C4-2B (cell line): ENCODE data around the gene SCG5.

Experiments
- ZFX ChIP-seq: fragments of 450-650 bp; IDR thresholded peaks from 2 replicates; pipeline ENCODE4 v1.6.1; 2017
- TF ChIP-seq, protein P1 (sequence below): fragments of 450-650 bp; conservative IDR thresholded peaks from 2 replicates; pipeline ENCODE4 v1.5.1; 2017; ENCODE audit warnings: mild to moderate bottlenecking

DNA sequence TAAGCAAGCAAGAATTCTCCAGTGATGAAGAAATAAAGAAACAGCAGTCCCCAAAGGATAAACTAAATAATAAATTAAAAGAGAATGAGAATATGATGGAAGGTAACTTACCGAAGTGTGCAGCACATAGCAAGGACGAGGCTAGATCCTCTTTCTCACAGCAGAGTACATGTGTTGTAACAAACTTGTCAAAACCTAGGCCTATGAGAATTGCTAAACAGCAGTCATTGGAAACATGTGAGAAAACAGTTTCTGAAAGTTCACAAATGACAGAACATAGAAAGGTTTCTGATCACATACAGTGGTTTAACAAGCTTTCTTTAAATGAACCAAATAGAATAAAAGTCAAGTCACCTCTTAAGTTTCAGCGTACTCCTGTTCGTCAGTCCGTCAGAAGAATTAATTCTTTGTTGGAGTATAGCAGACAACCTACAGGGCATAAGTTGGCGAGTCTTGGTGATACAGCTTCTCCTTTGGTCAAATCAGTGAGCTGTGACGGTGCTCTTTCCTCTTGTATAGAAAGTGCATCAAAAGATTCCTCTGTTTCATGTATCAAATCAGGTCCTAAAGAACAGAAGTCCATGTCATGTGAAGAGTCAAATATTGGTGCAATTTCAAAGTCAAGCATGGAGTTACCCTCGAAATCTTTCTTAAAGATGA is 4.5 kb upstream of the SCG5 start:
- TF ChIP-seq, protein P1, sequence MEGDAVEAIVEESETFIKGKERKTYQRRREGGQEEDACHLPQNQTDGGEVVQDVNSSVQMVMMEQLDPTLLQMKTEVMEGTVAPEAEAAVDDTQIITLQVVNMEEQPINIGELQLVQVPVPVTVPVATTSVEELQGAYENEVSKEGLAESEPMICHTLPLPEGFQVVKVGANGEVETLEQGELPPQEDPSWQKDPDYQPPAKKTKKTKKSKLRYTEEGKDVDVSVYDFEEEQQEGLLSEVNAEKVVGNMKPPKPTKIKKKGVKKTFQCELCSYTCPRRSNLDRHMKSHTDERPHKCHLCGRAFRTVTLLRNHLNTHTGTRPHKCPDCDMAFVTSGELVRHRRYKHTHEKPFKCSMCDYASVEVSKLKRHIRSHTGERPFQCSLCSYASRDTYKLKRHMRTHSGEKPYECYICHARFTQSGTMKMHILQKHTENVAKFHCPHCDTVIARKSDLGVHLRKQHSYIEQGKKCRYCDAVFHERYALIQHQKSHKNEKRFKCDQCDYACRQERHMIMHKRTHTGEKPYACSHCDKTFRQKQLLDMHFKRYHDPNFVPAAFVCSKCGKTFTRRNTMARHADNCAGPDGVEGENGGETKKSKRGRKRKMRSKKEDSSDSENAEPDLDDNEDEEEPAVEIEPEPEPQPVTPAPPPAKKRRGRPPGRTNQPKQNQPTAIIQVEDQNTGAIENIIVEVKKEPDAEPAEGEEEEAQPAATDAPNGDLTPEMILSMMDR = no peak
- TF ChIP-seq ZFX = no peak
